SK-N-SH treated with all-trans-retinoic acid at 6 μM for 48 hours (cell line): ENCODE results near the gene PCSK5.

Experiments
- ATAC-seq: fragments of 200-7000 bp; cut with Tn5 transposase; 3 replicates; pipeline ENCODE4 v1.9.1; 2020; ENCODE audit warnings: mild to moderate bottlenecking, moderate library complexity
- ARNTL ChIP-seq: fragments of 450-650 bp; formaldehyde crosslinking; IDR thresholded peaks from 2 replicates; pipeline ENCODE4 v1.5.0; 2020; ENCODE audit warnings: low read depth, mild to moderate bottlenecking, moderate library complexity, borderline replicate concordance
- BACH2 ChIP-seq: fragments of 250-450 bp; sonication (Bioruptor Pico); IDR thresholded peaks from 2 replicates; pipeline ENCODE4 v1.9.0; 2021; ENCODE audit warnings: mild to moderate bottlenecking, borderline replicate concordance
- ESRRG ChIP-seq: fragments of 250-450 bp; sonication (Bioruptor Pico); IDR thresholded peaks from 2 replicates; pipeline ENCODE4 v1.6.1; 2021; ENCODE audit warnings: mild to moderate bottlenecking
- GLIS3 ChIP-seq: fragments of 250-450 bp; sonication (Bioruptor Pico); IDR thresholded peaks from 2 replicates; pipeline ENCODE4 v1.5.0; 2020; ENCODE audit warnings: mild to moderate bottlenecking, moderate library complexity
- ISL1 ChIP-seq: fragments of 250-450 bp; sonication (Bioruptor Pico); IDR thresholded peaks from 2 replicates; pipeline ENCODE4 v2.1.2; 2022; ENCODE audit warnings: mild to moderate bottlenecking, moderate library complexity
- OSR1 ChIP-seq: fragments of 250-450 bp; sonication (Bioruptor Pico); IDR thresholded peaks from 2 replicates; pipeline ENCODE4 v1.8.0; 2022; ENCODE audit warnings: moderate library complexity, mild to moderate bottlenecking, inconsistent platforms
- PPARA ChIP-seq: fragments of 250-450 bp; sonication (Bioruptor Pico); IDR thresholded peaks from 2 replicates; pipeline ENCODE4 v1.5.0; 2020; ENCODE audit warnings: mild to moderate bottlenecking, borderline replicate concordance
- RARB ChIP-seq: fragments of 250-450 bp; sonication (Bioruptor Pico); IDR thresholded peaks from 2 replicates; pipeline ENCODE4 v1.8.0; 2021; ENCODE audit warnings: mild to moderate bottlenecking, moderate library complexity
- SNAI2 ChIP-seq: fragments of 250-450 bp; sonication (Bioruptor Pico); IDR thresholded peaks from 2 replicates; pipeline ENCODE4 v1.5.0; 2020; ENCODE audit warnings: mild to moderate bottlenecking, moderate library complexity
- TCF4 ChIP-seq: fragments of 250-450 bp; sonication (Bioruptor Pico); IDR thresholded peaks from 2 replicates; pipeline ENCODE4 v1.8.0; 2021; ENCODE audit warnings: mild to moderate bottlenecking, moderate library complexity, borderline replicate concordance
- TOX ChIP-seq: fragments of 250-450 bp; sonication (Bioruptor Pico); IDR thresholded peaks from 2 replicates; pipeline ENCODE4 v1.8.0; 2021; ENCODE audit warnings: mild to moderate bottlenecking, moderate library complexity, borderline replicate concordance
- ZC3H10 ChIP-seq: fragments of 250-450 bp; sonication (Bioruptor Pico); IDR thresholded peaks from 2 replicates; pipeline ENCODE4 v1.5.1; 2021; ENCODE audit warnings: mild to moderate bottlenecking, moderate library complexity
- ZFP3 ChIP-seq: fragments of 250-450 bp; sonication (Bioruptor Pico); IDR thresholded peaks from 2 replicates; pipeline ENCODE4 v1.5.0; 2020; ENCODE audit warnings: mild to moderate bottlenecking, moderate library complexity
- ZFP30 ChIP-seq: fragments of 450-650 bp; formaldehyde crosslinking; IDR thresholded peaks from 2 replicates; pipeline ENCODE4 v1.5.0; 2022; ENCODE audit warnings: mild to moderate bottlenecking, moderate library complexity
- ZNF565 ChIP-seq: fragments of 450-650 bp; formaldehyde crosslinking; conservative IDR thresholded peaks from 2 replicates; pipeline ENCODE4 v1.5.0; 2020; ENCODE audit warnings: low read depth, mild to moderate bottlenecking, moderate library complexity
- ZNF70 ChIP-seq: fragments of 450-650 bp; formaldehyde crosslinking; IDR thresholded peaks from 2 replicates; pipeline ENCODE4 v1.5.0; 2020; ENCODE audit warnings: mild to moderate bottlenecking, moderate library complexity
- TF ChIP-seq, protein P1 (sequence below): fragments of 250-450 bp; sonication (Bioruptor Pico); IDR thresholded peaks from 2 replicates; pipeline ENCODE4 v1.8.0; 2020; ENCODE audit warnings: mild to moderate bottlenecking, moderate library complexity, borderline replicate concordance
- TF ChIP-seq, protein P2 (sequence below): fragments of 250-450 bp; sonication (Bioruptor Pico); IDR thresholded peaks from 2 replicates; pipeline ENCODE4 v1.5.0; 2020; ENCODE audit warnings: mild to moderate bottlenecking, moderate library complexity
- TF ChIP-seq, protein P3 (sequence below): fragments of 250-450 bp; sonication (Bioruptor Pico); IDR thresholded peaks from 2 replicates; pipeline ENCODE4 v1.5.1; 2020; ENCODE audit warnings: low read depth, mild to moderate bottlenecking, moderate library complexity
- TF ChIP-seq, protein P4 (sequence below): fragments of 250-450 bp; sonication (Bioruptor Pico); IDR thresholded peaks from 2 replicates; pipeline ENCODE4 v1.8.0; 2021; ENCODE audit warnings: low read depth, mild to moderate bottlenecking, moderate library complexity, borderline replicate concordance

Gene PCSK5

DNA sequence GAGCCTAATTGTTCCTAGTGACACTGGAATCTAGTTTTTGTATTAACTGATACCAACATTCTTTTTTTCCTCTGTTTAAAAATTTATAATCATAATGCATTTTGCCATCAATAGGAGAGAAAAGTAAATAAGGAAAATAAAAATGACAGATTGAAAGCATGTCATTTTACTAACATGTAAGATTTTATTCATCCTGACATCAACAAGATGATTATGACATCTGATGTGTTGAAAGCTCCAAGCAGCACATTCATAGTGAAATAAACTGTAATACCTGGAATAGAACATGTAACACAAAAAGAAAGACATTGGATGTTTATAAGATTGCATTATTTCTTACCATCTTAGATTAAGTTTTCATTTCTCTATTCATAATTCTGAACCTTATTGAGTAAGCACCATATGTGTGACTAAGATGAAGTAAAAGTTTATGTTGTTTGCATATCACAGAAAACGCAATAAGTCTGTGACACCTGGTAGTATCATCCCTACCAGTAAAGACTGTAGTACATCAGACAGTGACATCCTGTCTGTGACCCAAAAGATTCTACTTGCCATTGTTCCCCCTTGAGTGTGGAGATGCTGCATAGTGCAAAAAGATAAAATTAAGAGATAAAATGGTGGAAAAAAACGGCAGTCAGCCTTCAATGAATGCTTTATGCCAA lies 225.6 kb downstream of the PCSK5 start:
- ATAC-seq, result no peak
- no peak for TF ChIP-seq SNAI2 (CRISPR knock-in tag)
- TF ChIP-seq GLIS3 (CRISPR knock-in tag), result no peak
- no peak for TF ChIP-seq RARB (CRISPR knock-in tag)
- TF ChIP-seq, protein P1, sequence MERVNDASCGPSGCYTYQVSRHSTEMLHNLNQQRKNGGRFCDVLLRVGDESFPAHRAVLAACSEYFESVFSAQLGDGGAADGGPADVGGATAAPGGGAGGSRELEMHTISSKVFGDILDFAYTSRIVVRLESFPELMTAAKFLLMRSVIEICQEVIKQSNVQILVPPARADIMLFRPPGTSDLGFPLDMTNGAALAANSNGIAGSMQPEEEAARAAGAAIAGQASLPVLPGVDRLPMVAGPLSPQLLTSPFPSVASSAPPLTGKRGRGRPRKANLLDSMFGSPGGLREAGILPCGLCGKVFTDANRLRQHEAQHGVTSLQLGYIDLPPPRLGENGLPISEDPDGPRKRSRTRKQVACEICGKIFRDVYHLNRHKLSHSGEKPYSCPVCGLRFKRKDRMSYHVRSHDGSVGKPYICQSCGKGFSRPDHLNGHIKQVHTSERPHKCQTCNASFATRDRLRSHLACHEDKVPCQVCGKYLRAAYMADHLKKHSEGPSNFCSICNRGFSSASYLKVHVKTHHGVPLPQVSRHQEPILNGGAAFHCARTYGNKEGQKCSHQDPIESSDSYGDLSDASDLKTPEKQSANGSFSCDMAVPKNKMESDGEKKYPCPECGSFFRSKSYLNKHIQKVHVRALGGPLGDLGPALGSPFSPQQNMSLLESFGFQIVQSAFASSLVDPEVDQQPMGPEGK (CRISPR knock-in tag), result no peak
- TF ChIP-seq, protein P2, sequence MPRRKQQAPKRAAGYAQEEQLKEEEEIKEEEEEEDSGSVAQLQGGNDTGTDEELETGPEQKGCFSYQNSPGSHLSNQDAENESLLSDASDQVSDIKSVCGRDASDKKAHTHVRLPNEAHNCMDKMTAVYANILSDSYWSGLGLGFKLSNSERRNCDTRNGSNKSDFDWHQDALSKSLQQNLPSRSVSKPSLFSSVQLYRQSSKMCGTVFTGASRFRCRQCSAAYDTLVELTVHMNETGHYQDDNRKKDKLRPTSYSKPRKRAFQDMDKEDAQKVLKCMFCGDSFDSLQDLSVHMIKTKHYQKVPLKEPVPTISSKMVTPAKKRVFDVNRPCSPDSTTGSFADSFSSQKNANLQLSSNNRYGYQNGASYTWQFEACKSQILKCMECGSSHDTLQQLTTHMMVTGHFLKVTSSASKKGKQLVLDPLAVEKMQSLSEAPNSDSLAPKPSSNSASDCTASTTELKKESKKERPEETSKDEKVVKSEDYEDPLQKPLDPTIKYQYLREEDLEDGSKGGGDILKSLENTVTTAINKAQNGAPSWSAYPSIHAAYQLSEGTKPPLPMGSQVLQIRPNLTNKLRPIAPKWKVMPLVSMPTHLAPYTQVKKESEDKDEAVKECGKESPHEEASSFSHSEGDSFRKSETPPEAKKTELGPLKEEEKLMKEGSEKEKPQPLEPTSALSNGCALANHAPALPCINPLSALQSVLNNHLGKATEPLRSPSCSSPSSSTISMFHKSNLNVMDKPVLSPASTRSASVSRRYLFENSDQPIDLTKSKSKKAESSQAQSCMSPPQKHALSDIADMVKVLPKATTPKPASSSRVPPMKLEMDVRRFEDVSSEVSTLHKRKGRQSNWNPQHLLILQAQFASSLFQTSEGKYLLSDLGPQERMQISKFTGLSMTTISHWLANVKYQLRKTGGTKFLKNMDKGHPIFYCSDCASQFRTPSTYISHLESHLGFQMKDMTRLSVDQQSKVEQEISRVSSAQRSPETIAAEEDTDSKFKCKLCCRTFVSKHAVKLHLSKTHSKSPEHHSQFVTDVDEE (CRISPR knock-in tag), result no peak
- no peak for TF ChIP-seq TCF4 (CRISPR knock-in tag)
- TF ChIP-seq ZNF565, result no peak
- no peak for TF ChIP-seq ZNF70 (CRISPR knock-in tag)

DNA sequence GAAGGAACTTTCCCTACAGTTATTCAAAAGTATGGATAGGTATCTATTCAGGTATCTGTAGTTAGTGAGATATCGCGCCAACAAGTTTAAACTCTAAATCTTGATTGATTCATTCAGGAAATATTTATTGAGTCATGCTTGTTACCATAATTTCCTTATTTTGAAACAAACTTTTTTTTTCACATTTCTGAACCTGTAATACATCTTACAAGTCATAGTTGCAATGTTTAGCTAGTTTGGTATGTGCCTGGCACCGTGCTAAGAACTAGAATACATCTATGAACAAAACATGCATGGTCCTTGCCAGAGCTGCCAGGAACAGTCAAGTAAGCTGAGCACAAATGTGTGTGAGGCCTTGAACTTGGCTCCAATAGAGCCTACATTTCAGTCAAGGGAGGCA lies 226.4 kb downstream of the PCSK5 start:
- TF ChIP-seq OSR1 (CRISPR knock-in tag) (no peak), ISL1 (CRISPR knock-in tag) (no peak), BACH2 (no peak), ZNF565 (no peak), ZFP3 (CRISPR knock-in tag) (no peak), ARNTL (CRISPR knock-in tag) (no peak), ZFP30 (no peak), TOX (CRISPR knock-in tag) (no peak), ESRRG (CRISPR knock-in tag) (no peak), ZC3H10 (no peak), PPARA (CRISPR knock-in tag) (no peak), ZNF70 (CRISPR knock-in tag) (no peak), TCF4 (CRISPR knock-in tag) (no peak)
- TF ChIP-seq, protein P3, sequence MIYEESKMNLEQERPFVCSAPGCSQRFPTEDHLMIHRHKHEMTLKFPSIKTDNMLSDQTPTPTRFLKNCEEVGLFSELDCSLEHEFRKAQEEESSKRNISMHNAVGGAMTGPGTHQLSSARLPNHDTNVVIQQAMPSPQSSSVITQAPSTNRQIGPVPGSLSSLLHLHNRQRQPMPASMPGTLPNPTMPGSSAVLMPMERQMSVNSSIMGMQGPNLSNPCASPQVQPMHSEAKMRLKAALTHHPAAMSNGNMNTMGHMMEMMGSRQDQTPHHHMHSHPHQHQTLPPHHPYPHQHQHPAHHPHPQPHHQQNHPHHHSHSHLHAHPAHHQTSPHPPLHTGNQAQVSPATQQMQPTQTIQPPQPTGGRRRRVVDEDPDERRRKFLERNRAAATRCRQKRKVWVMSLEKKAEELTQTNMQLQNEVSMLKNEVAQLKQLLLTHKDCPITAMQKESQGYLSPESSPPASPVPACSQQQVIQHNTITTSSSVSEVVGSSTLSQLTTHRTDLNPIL (CRISPR knock-in tag), result no peak
- TF ChIP-seq, protein P4, sequence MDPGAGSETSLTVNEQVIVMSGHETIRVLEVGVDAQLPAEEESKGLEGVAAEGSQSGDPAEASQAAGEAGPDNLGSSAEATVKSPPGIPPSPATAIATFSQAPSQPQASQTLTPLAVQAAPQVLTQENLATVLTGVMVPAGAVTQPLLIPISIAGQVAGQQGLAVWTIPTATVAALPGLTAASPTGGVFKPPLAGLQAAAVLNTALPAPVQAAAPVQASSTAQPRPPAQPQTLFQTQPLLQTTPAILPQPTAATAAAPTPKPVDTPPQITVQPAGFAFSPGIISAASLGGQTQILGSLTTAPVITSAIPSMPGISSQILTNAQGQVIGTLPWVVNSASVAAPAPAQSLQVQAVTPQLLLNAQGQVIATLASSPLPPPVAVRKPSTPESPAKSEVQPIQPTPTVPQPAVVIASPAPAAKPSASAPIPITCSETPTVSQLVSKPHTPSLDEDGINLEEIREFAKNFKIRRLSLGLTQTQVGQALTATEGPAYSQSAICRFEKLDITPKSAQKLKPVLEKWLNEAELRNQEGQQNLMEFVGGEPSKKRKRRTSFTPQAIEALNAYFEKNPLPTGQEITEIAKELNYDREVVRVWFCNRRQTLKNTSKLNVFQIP (CRISPR knock-in tag), result no peak
- TF ChIP-seq, protein P2 (CRISPR knock-in tag), result no peak
- ATAC-seq, result no peak

DNA sequence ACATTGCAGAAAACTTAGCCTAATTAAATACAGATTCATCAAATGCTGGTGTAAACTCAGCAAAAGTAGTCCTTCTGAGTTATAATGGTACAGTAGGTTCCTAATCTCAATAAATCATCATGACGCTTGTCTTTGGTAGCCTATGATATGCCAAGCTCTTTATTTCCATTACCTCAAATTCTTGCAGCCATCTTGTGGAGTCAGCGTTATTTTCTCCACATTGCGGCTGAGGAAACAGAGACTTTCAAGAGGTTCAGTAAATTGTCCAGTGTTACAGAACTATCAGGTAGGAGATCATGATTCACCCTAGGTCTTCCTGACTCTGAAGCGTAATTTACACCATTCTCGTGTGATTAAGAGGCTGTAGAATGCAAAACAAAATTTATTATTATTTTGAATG lies 237.2 kb downstream of the PCSK5 start:
- no peak for TF ChIP-seq ZC3H10
- no peak for ATAC-seq
